ENCODE results near the gene MAP3K1. TPM values are rescaled to one million over a fixed set of nuclear protein-coding genes. Genes with fewer than 3 reads are reported as not detected.
A peak's percentile ranks its signal among the peaks of the same experiment; 100 is the strongest.

The MAP3K1 gene
- total and polyA plus RNA-seq, 9 of the 15 experiments (the other 6 are each of a cell fraction or from before 2014, with no cell fraction given): 3.9 to 13.9 (median 7.5) TPM

- TF ChIP-seq SREBF1 (IDR thresholded peaks at IDR 0.05; ENCODE audit: borderline replicate concordance, low read depth, low read length): no peak
- TF ChIP-seq TCF7L2 (IDR thresholded peaks at IDR 0.05; ENCODE audit: low read depth, low read length): no peak
- TF ChIP-seq MBD2 (IDR thresholded peaks at IDR 0.05; ENCODE audit: borderline replicate concordance, low read depth): no peak
- TF ChIP-seq DACH1 (IDR thresholded peaks at IDR 0.05; ENCODE audit: partially characterized antibody): no peak
- no peak for TF ChIP-seq TGIF2 (CRISPR knock-in tag; IDR thresholded peaks at IDR 0.05)
- no peak for TF ChIP-seq TAF15 (IDR thresholded peaks at IDR 0.05; ENCODE audit: low read depth, low read length)
- no peak for TF ChIP-seq ZNF3 (CRISPR knock-in tag; IDR thresholded peaks at IDR 0.05)
- TF ChIP-seq ZKSCAN3 (CRISPR knock-in tag; IDR thresholded peaks at IDR 0.05): no peak
- TF ChIP-seq ZNF146 (CRISPR knock-in tag; IDR thresholded peaks at IDR 0.05; ENCODE audit: unreplicated experiment): no peak
- no peak for TF ChIP-seq U2AF1 (optimal IDR thresholded peaks at IDR 0.05; ENCODE audit: low read depth, low read length)
- TF ChIP-seq ZNF79 (CRISPR knock-in tag; IDR thresholded peaks at IDR 0.05; ENCODE audit: low read depth): no peak
- TF ChIP-seq ZNF253 (CRISPR knock-in tag; conservative IDR thresholded peaks at IDR 0.05): no peak
- no peak for TF ChIP-seq ZNF263 (CRISPR knock-in tag; IDR thresholded peaks at IDR 0.05; ENCODE audit: borderline replicate concordance)
- TF ChIP-seq NEUROD1 (IDR thresholded peaks at IDR 0.05; ENCODE audit: borderline replicate concordance, low read depth, low read length, partially characterized antibody): no peak
- no peak for TF ChIP-seq TOE1 (IDR thresholded peaks at IDR 0.05; ENCODE audit: borderline replicate concordance)
- TF ChIP-seq TOE1 (CRISPR knock-in tag; IDR thresholded peaks at IDR 0.05; ENCODE audit: borderline replicate concordance, low read depth): no peak
- no peak for TF ChIP-seq POLR2G (IDR thresholded peaks at IDR 0.05; ENCODE audit: low read depth, low read length)
- no peak for TF ChIP-seq ZBTB9 (CRISPR knock-in tag; IDR thresholded peaks at IDR 0.05)
- 0 out of 2 replicates have a peak, but pooled peaks have one; percentile 9 for TF ChIP-seq PKNOX1 (IDR thresholded peaks at IDR 0.05)
- no peak for TF ChIP-seq TCF7 (IDR thresholded peaks at IDR 0.05; ENCODE audit: borderline replicate concordance)
- TF ChIP-seq XRCC5 (IDR thresholded peaks at IDR 0.05; ENCODE audit: low read depth, low read length): no peak
- no peak for TF ChIP-seq PBX2 (CRISPR knock-in tag; IDR thresholded peaks at IDR 0.05; ENCODE audit: low read depth)
- no peak for TF ChIP-seq PBX2 (tag; conservative IDR thresholded peaks at IDR 0.05; ENCODE audit: low read depth)
Measured at GRCh38 chr5:56908942-56909293, 93.6 kb downstream of the MAP3K1 start (continued).
